GM18502 (cell line): ENCODE results near the gene QKI.

Experiments
- ATAC-seq: cut with Tn5 transposase; IDR thresholded peaks from one replicate; pipeline ENCODE4 v1.9.1; 2021; ENCODE audit warnings: mild to moderate bottlenecking; ENCODE audit not compliant: unreplicated experiment, poor library complexity

QKI gene

GRCh38 chr6:163522033-163522432, 107.5 kb downstream of the QKI start:
- no peak for ATAC-seq

GRCh38 chr6:163525926-163526325, 111.4 kb downstream of the QKI start:
- ATAC-seq, result no peak

- no peak for ATAC-seq
Measured at GRCh38 chr6:163526346-163526745, 111.8 kb downstream of the QKI start.

- no peak for ATAC-seq
Measured at GRCh38 chr6:163527291-163527690, 112.8 kb downstream of the QKI start.

GRCh38 chr6:163529605-163530004, 115.1 kb downstream of the QKI start:
- no peak for ATAC-seq

- no peak for ATAC-seq
Measured at GRCh38 chr6:163530406-163530805, 115.9 kb downstream of the QKI start.

GRCh38 chr6:163531122-163531521, 116.6 kb downstream of the QKI start:
- no peak for ATAC-seq

GRCh38 chr6:163532526-163533078, 118.1 kb downstream of the QKI start:
- no peak for ATAC-seq

- no peak for ATAC-seq
Measured at GRCh38 chr6:163533443-163533842, 118.9 kb downstream of the QKI start.

GRCh38 chr6:163536770-163537169, 122.3 kb downstream of the QKI start:
- ATAC-seq, result no peak

GRCh38 chr6:163538331-163538730, 123.8 kb downstream of the QKI start:
- ATAC-seq, result no peak

GRCh38 chr6:163539101-163539762, 124.7 kb downstream of the QKI start:
- no peak for ATAC-seq

GRCh38 chr6:163543321-163543720, 128.8 kb downstream of the QKI start:
- ATAC-seq, result no peak

GRCh38 chr6:163545370-163545769, 130.9 kb downstream of the QKI start:
- ATAC-seq, result no peak

GRCh38 chr6:163547287-163547686, 132.8 kb downstream of the QKI start:
- ATAC-seq, result no peak

GRCh38 chr6:163548624-163549023, 134.1 kb downstream of the QKI start:
- ATAC-seq, result no peak

- no peak for ATAC-seq
Measured at GRCh38 chr6:163554032-163554431, 139.5 kb downstream of the QKI start.

- no peak for ATAC-seq
Measured at GRCh38 chr6:163554663-163555062, 140.1 kb downstream of the QKI start.

- no peak for ATAC-seq
Measured at GRCh38 chr6:163559661-163560060, 145.1 kb downstream of the QKI start.

GRCh38 chr6:163563318-163563717, 148.8 kb downstream of the QKI start:
- no peak for ATAC-seq

GRCh38 chr6:163564534-163564933, 150.0 kb downstream of the QKI start:
- no peak for ATAC-seq

GRCh38 chr6:163565140-163565539, 150.6 kb downstream of the QKI start:
- ATAC-seq, result no peak
